ENCODE data around the gene NAT10. TPM values are rescaled to one million over a fixed set of nuclear protein-coding genes. Genes with fewer than 3 reads are reported as not detected.

NAT10 gene
- total RNA-seq (2022; extraction: Qiagen RNA extraction; ENCODE audit: low read depth) = 50.0 to 60.2 TPM (median 56.9 TPM) in 5 replicates

GRCh38 chr11:34105079-34105956 lies at the start of gene NAT10:
TSS of gene NAT10 (plus strand) at chr11:34105629. CDS start at chr11:34108226, 2,597 bp downstream.

Other genes with a start within 250 kb of the NAT10 start
- 0.44 to 0.85 TPM (median 0.51 TPM) in 5 replicates for gene LMO2, start 213.6 kb upstream of the NAT10 start, total RNA-seq (2022; extraction: Qiagen RNA extraction; ENCODE audit: low read depth)
- gene CAPRIN1, start 53.9 kb upstream of the NAT10 start, total RNA-seq (2022; extraction: Qiagen RNA extraction; ENCODE audit: low read depth) = 146 to 173 TPM (median 168 TPM) in 5 replicates